Ramos (cell line): ENCODE measurements around the gene LRMDA.

Source experiments
- in situ Hi-C: fragments of 300-500 bp; cut with MboI; formaldehyde crosslinking; loops from one replicate; pipeline ENCODE4 v1.14.3; 2022; ENCODE audit warnings: low sequenced_read_pairs; ENCODE audit not compliant: unreplicated experiment

LRMDA gene

GRCh38 chr10:76338187-76338586, 906.8 kb downstream of the LRMDA start:
- in situ Hi-C loops = no loop called here

DNA sequence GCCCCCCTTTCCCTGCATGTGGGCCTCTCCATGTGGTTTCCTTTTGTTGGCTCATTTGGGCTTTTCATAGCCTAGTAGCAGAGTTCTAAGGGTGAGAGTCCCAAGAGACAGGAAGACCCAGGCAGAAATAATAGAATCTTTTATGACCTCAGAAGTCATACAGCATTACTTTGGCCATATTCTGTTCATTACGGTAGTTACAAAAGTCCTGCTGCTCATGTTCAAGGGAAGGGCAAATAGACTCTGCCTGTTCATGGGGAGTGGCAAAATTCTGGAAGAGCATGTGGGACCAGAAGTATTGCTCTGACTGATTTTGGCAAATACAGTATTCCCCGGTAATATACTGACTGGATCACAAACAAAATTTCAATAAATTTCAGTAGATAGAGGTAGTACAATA, 910.3 kb downstream of the LRMDA start:
- in situ Hi-C loops = no loop called here

GRCh38 chr10:76342996-76343395, 911.6 kb downstream of the LRMDA start:
- in situ Hi-C loops = no loop called here

DNA sequence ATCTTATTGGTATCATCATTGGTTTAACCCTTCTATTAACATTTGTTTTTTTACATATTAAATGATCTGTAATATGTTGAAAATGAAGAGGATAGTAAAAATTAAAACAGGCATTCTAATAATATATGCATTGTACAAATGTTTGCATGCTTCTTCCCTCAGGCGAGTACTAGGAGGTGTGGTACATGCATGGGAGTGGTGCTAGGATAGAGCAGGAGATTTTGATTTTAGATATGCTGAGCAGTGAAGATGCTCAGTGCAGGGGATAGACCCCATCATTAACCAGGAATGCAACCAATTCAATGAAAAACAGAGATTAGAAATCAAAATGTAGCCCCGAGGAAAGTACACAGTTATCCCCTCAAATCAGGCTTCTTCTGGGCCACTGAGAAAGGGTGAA, 916.4 kb downstream of the LRMDA start:
- in situ Hi-C loops = no loop called here

GRCh38 chr10:76350583-76350982, 919.2 kb downstream of the LRMDA start:
- in situ Hi-C loops = no loop called here

- in situ Hi-C loops = no loop called here
Measured at GRCh38 chr10:76352300-76352699, 920.9 kb downstream of the LRMDA start.

- in situ Hi-C loops = no loop called here
Measured at GRCh38 chr10:76353237-76353851, 921.9 kb downstream of the LRMDA start.

GRCh38 chr10:76354212-76354738, 922.9 kb downstream of the LRMDA start:
- in situ Hi-C loops = no loop called here

GRCh38 chr10:76354921-76355320, 923.5 kb downstream of the LRMDA start:
- in situ Hi-C loops = no loop called here

DNA sequence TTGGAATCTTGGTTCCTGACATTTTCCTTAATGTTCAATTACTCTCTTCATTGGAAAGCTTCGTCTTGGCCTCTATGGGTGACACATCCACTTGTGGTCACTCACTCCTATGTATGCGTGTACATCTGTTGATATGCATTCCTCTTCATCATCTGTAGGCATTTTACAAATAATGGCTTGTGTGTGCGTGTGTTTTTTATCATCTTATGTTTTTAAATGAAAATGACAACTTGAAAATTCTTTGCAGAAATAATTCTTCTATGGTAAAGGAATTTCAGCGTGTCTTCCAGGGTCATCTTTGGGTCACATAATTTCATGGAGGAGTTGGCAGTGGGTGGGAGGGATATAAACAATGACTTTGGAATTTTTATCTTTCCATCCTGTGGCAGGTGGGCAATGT, 925.1 kb downstream of the LRMDA start:
- in situ Hi-C loops = no loop called here

- in situ Hi-C loops = no loop called here
Measured at GRCh38 chr10:76357726-76358415, 926.4 kb downstream of the LRMDA start.

DNA sequence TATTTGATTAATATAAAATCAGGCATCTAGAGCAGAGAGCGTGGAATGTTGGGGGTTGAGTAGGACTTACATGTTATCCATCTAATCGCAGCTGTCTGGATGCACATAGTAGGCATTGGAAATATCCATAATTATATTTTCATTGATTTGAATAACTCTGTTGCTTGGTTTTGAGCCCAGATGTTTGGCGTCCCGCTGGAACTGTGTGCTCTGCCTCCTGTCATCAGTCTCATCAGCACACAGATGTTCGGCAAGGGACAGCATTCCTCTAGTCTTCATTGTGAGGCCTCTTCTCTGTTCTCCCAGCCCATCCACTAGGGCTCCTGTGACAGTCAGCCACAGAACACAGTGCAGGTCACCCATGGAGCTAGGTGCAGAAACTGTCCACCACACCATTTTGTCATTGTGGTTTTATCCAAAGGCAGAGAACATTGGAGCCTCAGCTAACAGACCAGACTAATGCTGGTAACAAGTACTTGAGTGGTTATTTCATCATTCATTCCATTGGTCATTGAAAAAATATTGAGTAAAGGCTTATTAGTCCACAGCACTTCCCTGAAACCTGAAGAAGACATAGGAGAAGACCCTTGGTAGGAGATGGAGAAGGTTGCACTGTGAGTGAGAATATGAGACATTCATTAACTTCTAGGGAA, 927.4 kb downstream of the LRMDA start:
- in situ Hi-C loops = no loop called here

DNA sequence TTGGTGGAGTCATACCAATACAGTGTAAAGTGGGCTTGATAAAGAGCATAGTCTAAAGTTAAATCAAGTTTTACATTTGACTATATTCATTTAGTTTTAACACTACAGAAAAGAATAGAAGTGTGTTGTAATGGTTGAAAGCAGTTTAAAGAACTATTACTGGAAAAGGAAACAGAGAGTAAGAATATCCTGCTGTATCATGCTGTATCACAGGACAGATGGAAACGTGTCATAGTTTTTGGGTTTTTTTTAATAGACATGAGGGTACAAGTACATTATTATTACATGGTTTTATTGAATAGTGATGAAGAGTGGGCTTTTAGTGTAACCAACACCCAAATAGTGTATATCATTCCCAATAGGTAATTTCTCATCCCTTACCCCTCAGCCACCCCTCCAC, 944.3 kb downstream of the LRMDA start:
- in situ Hi-C loops = no loop called here

- in situ Hi-C loops = no loop called here
Measured at GRCh38 chr10:76382381-76382851, 951.0 kb downstream of the LRMDA start.

DNA sequence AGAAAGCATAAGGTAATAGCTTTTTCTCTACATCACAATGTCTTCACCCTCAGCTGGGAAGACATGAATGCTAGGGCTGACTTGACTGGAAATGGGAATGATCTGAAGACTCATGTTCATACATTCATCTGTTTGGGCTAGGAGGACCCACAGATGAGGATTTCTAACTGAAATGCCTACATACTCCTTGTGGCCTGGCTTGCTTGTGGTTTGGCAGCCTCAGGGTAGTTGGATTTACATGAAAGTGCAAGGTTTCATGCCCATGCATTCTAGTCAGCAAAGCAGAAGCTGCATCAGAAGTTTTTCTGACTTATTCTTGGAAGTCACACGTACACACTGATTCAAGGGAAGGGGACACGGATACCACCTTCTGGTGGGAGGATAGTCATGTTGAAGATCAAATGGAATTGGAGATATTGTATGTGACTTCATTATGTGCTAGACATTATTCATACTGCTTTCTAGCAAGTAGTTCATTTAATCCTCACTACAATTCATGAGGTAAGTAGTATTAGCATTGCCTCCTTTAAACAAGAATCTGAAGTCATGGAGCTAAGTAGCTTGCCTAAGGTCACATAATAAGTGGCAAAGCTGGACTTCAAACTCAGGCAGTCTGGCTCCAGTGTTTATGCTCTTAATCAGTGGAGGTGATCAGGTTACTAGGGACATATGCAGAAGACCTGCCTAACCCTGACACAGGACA, 957.0 kb downstream of the LRMDA start:
- in situ Hi-C loops = no loop called here

GRCh38 chr10:76393875-76394706, 962.7 kb downstream of the LRMDA start:
- in situ Hi-C loops = no loop called here

GRCh38 chr10:76394707-76395042, 963.3 kb downstream of the LRMDA start:
- in situ Hi-C loops = no loop called here

DNA sequence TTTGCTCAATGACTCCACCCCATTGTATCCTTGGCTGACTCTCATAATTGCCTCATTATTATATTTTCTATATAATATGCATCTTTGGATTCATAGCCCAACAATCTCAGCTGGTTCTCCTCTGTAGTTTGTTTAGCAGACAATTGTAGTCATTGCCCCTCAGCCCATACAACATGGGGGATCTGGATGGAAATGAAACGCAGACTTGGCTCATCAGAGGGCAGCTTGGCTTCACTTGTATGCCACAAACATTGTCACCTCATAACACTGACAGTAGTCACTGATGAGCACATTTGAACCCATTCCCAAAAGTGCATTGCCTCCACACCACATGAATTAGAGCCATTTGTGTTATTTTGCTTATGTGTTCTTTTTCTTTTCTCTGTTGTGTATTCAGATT, 963.8 kb downstream of the LRMDA start:
- in situ Hi-C loops = no loop called here

DNA sequence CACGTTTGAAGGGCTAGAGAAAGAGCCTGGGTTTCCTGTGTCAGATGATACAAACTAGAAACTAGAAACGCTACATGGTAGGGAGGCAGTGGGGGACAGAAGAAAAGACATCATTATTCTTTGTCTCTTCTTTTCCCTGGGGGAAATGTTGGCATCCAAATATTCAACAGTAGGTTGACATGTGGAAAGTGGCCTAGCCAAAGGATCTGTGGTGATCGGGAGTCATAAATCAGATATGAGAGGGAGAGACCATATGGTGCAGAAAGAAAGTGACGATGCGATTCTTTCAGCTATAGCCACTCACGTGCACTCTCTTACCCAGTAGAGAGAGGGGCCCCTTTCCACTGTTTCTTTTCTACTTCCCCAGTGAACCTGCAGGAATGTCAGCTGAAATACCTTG, 964.7 kb downstream of the LRMDA start:
- in situ Hi-C loops = no loop called here
